Hepatocyte (in vitro differentiated cells): Measurements from ENCODE around the gene CACTIN. TPM values are rescaled to one million over a fixed set of nuclear protein-coding genes. Genes with fewer than 3 reads are reported as not detected.
"Not testable (repeated sequence)": the region's sequence is repeated elsewhere in the genome, so short reads cannot be mapped to it uniquely, and the experiment has no call there.

Experiments used
- DNase-seq: peaks from one replicate; pipeline ENCODE4 v3.0.0-alpha.2; 2016; ENCODE audit warnings: low spot score
- H2AFZ ChIP-seq: fragments of 200-600 bp; sonication (generic); 2 replicates; pipeline ENCODE4 v1.6.0; 2016; ENCODE audit warnings: antibody characterized with exemption, mild to moderate bottlenecking
- H3K27ac ChIP-seq: fragments of 200-600 bp; sonication (generic); 2 replicates; pipeline ENCODE4 v1.5.1; 2016; ENCODE audit warnings: mild to moderate bottlenecking
- H3K27me3 ChIP-seq: fragments of 200-600 bp; sonication (generic); 2 replicates; pipeline ENCODE4 v1.6.1; 2016
- H3K36me3 ChIP-seq: fragments of 200-600 bp; sonication (generic); replicated peaks from 2 replicates; pipeline ENCODE4 v1.5.1; 2016; ENCODE audit warnings: low read depth; ENCODE audit not compliant: insufficient read depth
- H3K4me1 ChIP-seq: fragments of 200-600 bp; sonication (generic); 2 replicates; pipeline ENCODE4 v1.5.1; 2016; ENCODE audit warnings: mild to moderate bottlenecking, moderate library complexity; ENCODE audit not compliant: insufficient read depth
- H3K4me2 ChIP-seq: fragments of 200-600 bp; sonication (generic); 2 replicates; pipeline ENCODE4 v1.6.0; 2016
- H3K4me3 ChIP-seq: fragments of 200-600 bp; sonication (generic); 2 replicates; pipeline ENCODE4 v1.5.1; 2016; ENCODE audit warnings: mild to moderate bottlenecking
- H3K79me2 ChIP-seq: fragments of 200-600 bp; sonication (generic); 2 replicates; pipeline ENCODE4 v1.6.0; 2017; ENCODE audit warnings: mild to moderate bottlenecking
- H3K9me2 ChIP-seq: fragments of 200-600 bp; sonication (generic); replicated peaks from 2 replicates; pipeline ENCODE4 v1.6.0; 2017; ENCODE audit warnings: mild to moderate bottlenecking; ENCODE audit not compliant: insufficient read depth
- H3K9me3 ChIP-seq: fragments of 200-600 bp; sonication (generic); 2 replicates; pipeline ENCODE4 v1.5.1; 2016; ENCODE audit warnings: low read depth, mild to moderate bottlenecking
- H4K20me1 ChIP-seq: fragments of 200-600 bp; sonication (generic); 2 replicates; pipeline ENCODE4 v1.6.0; 2016; ENCODE audit warnings: mild to moderate bottlenecking; ENCODE audit not compliant: insufficient read depth, poor library complexity, severe bottlenecking
- CTCF ChIP-seq: fragments of 200-600 bp; sonication (generic); IDR thresholded peaks from 2 replicates; pipeline ENCODE4 v1.5.1; 2016; ENCODE audit warnings: antibody characterized with exemption, mild to moderate bottlenecking; ENCODE audit not compliant: poor library complexity
- EZH2 ChIP-seq: fragments of 200-600 bp; sonication (generic); IDR thresholded peaks from 2 replicates; pipeline ENCODE4 v1.6.1; 2016; ENCODE audit warnings: antibody characterized with exemption, mild to moderate bottlenecking, borderline replicate concordance
- EZH2phosphoT487 ChIP-seq: fragments of 200-600 bp; sonication (generic); IDR thresholded peaks from one replicate; pipeline ENCODE4 v1.6.1; 2018; ENCODE audit warnings: antibody characterized with exemption, mild to moderate bottlenecking, low read depth, moderate library complexity; ENCODE audit not compliant: unreplicated experiment, severe bottlenecking
- WGBS: methylation state at CpG from one replicate; pipeline ENCODE4 v1.1.6; 2016; ENCODE audit warnings: low lambda C conversion rate; ENCODE audit errors: missing lambda C conversion rate; 5-methylcytosine and 5-hydroxymethylcytosine counted together
- polyA plus RNA-seq: library from polyadenylated mRNA; unstranded; fragments of >200 nt; fragmentation: Nextera tagmentation; extraction: Ambion mirVana; gene quantifications from 2 replicates; pipeline ENCODE4 v1.2.1, GENCODE V29; 2016
- total RNA-seq: library from RNA; depleted of rRNA; stranded (reverse); fragments of >200 nt; gene quantifications from 2 replicates; pipeline ENCODE4 v1.2.3, GENCODE V29; 2014

CACTIN gene
- total and polyA plus RNA-seq, 2 experiments from 2014 or later = 15.7 to 18.3 TPM

GRCh38 chr19:3572132-3572854, 54.3 kb downstream of the CACTIN start:
- Histone ChIP-seq H2AFZ (peak overlapping the region; percentile 53), H3K27ac (no peak overlapping the region), H3K4me3 (no peak overlapping the region), H3K36me3 (no peaks in the 10 kb centered on the region), H3K4me1 (peaks cover 9% of the 10 kb centered on the region), H3K9me3 (no peaks in the 10 kb centered on the region), H3K79me2 (peaks cover 3% of the 10 kb centered on the region), H3K27me3 (no peaks in the 10 kb centered on the region), H3K4me2 (peak overlapping the region; percentile 76), H3K9me2 (no peaks in the 10 kb centered on the region), H4K20me1 (peaks cover 3% of the 10 kb centered on the region)
- 6% methylated on average over 46 of the region's 48 CpGs for WGBS
- TF ChIP-seq CTCF (no peak), EZH2phosphoT487 (no peak), EZH2 (no peak)
- DNase-seq = peak; percentile 100

GRCh38 chr19:3570606-3571011, 56.0 kb downstream of the CACTIN start:
- Histone ChIP-seq H2AFZ (no peak overlapping the region), H3K79me2 (peaks cover 3% of the 10 kb centered on the region), H3K9me2 (no peaks in the 10 kb centered on the region), H3K4me3 (no peak overlapping the region), H3K27ac (no peak overlapping the region), H3K36me3 (no peaks in the 10 kb centered on the region), H3K4me1 (no peaks in the 10 kb centered on the region), H3K27me3 (no peaks in the 10 kb centered on the region), H4K20me1 (peaks cover 3% of the 10 kb centered on the region), H3K4me2 (no peak overlapping the region), H3K9me3 (no peaks in the 10 kb centered on the region)
- DNase-seq = no peak
- no peak for TF ChIP-seq CTCF
- TF ChIP-seq EZH2phosphoT487 = no peak
- no peak for TF ChIP-seq EZH2
- WGBS = 91% methylated on average over 7 of the region's 7 CpGs

GRCh38 chr19:3570042-3570441, 56.5 kb downstream of the CACTIN start:
- H4K20me1 ChIP-seq, H3K4me3 ChIP-seq, H3K27me3 ChIP-seq, H2AFZ ChIP-seq, H3K9me2 ChIP-seq, H3K36me3 ChIP-seq, DNase-seq, H3K27ac ChIP-seq, H3K9me3 ChIP-seq, H3K4me1 ChIP-seq, H3K4me2 ChIP-seq, H3K79me2 ChIP-seq: not testable (repeated sequence)
- 88% methylated on average over 11 of the region's 11 CpGs for WGBS

GRCh38 chr19:3565139-3565538, 61.5 kb downstream of the CACTIN start:
- H4K20me1 ChIP-seq = no peaks in the 10 kb centered on the region
- 88% methylated on average over 19 of the region's 19 CpGs for WGBS
- no peaks in the 10 kb centered on the region for H3K9me3 ChIP-seq
- no peaks in the 10 kb centered on the region for H3K79me2 ChIP-seq
- H2AFZ ChIP-seq = no peak overlapping the region
- TF ChIP-seq CTCF = no peak
- no peak for TF ChIP-seq EZH2phosphoT487
- no peak for TF ChIP-seq EZH2
- H3K36me3 ChIP-seq = no peaks in the 10 kb centered on the region
- no peaks in the 10 kb centered on the region for H3K9me2 ChIP-seq
- H3K4me1 ChIP-seq = no peaks in the 10 kb centered on the region
- no peaks in the 10 kb centered on the region for H3K27me3 ChIP-seq
- no peak overlapping the region for H3K4me3 ChIP-seq
- H3K4me2 ChIP-seq = no peak overlapping the region
- no peak overlapping the region for H3K27ac ChIP-seq
- peak; percentile 19 for DNase-seq
